Smooth muscle cell (in vitro differentiated cells): Measurements from ENCODE around the gene ADCY10. TPM values are rescaled to one million over a fixed set of nuclear protein-coding genes. Genes with fewer than 3 reads are reported as not detected.

ENCODE experiments used
- DNase-seq: peaks from one replicate; lab custom pipeline; 2025; ENCODE audit not compliant: unreplicated experiment; lab: John Stamatoyannopoulos, UW
- H2AFZ ChIP-seq: fragments of 200-600 bp; sonication (generic); 2 replicates; pipeline ENCODE4 v1.6.0; 2016; ENCODE audit warnings: antibody characterized with exemption, low read depth, mild to moderate bottlenecking
- H3F3A ChIP-seq: fragments of 200-600 bp; sonication (generic); 2 replicates; pipeline ENCODE4 v1.6.0; 2017; ENCODE audit warnings: antibody characterized with exemption, low read depth
- H3K27ac ChIP-seq: fragments of 200-600 bp; sonication (generic); 2 replicates; pipeline ENCODE4 v1.5.1; 2016; ENCODE audit warnings: low read depth, mild to moderate bottlenecking
- H3K27me3 ChIP-seq: fragments of 200-600 bp; sonication (generic); 2 replicates; pipeline ENCODE4 v1.6.1; 2016; ENCODE audit warnings: low read depth, mild to moderate bottlenecking
- H3K36me3 ChIP-seq: fragments of 200-600 bp; sonication (generic); 2 replicates; pipeline ENCODE4 v1.5.1; 2016; ENCODE audit warnings: low read depth
- H3K4me1 ChIP-seq: fragments of 200-600 bp; sonication (generic); 2 replicates; pipeline ENCODE4 v1.5.1; 2016; ENCODE audit warnings: low read depth
- H3K4me2 ChIP-seq: fragments of 200-600 bp; sonication (generic); 2 replicates; pipeline ENCODE4 v1.6.0; 2016; ENCODE audit warnings: mild to moderate bottlenecking
- H3K4me3 ChIP-seq: fragments of 200-600 bp; sonication (generic); 2 replicates; pipeline ENCODE4 v1.5.1; 2016; ENCODE audit warnings: mild to moderate bottlenecking
- H3K79me2 ChIP-seq: fragments of 200-600 bp; sonication (generic); 2 replicates; pipeline ENCODE4 v1.6.0; 2016; ENCODE audit warnings: low read depth, mild to moderate bottlenecking
- H3K9ac ChIP-seq: fragments of 200-600 bp; sonication (generic); 2 replicates; pipeline ENCODE4 v1.6.0; 2016; ENCODE audit warnings: low read depth
- H3K9me3 ChIP-seq: fragments of 200-600 bp; sonication (generic); replicated peaks from 2 replicates; pipeline ENCODE4 v1.5.1; 2016; ENCODE audit warnings: low read depth
- H4K20me1 ChIP-seq: fragments of 200-600 bp; sonication (generic); 2 replicates; pipeline ENCODE4 v1.6.0; 2016; ENCODE audit warnings: low read depth
- WGBS: methylation state at CpG from one replicate; pipeline ENCODE4 v1.1.7; 2016; ENCODE audit warnings: low lambda C conversion rate; 5-methylcytosine and 5-hydroxymethylcytosine counted together
- polyA plus RNA-seq: library from polyadenylated mRNA; unstranded; fragments of >200 nt; fragmentation: Nextera tagmentation; extraction: Ambion mirVana; gene quantifications from 2 replicates; pipeline ENCODE4 v1.2.1, GENCODE V29; 2016
- total RNA-seq: library from RNA; depleted of rRNA; stranded (reverse); fragments of >200 nt; gene quantifications from 2 replicates; pipeline ENCODE4 v1.2.3, GENCODE V29; 2014
- TF ChIP-seq, protein P1 (sequence below): fragments of 200-600 bp; sonication (generic); IDR thresholded peaks from 2 replicates; pipeline ENCODE4 v1.5.1; 2017; ENCODE audit warnings: borderline replicate concordance, mild to moderate bottlenecking, antibody characterized with exemption; ENCODE audit not compliant: insufficient read depth, poor library complexity, severe bottlenecking

Gene ADCY10
- total and polyA plus RNA-seq, 2 experiments from 2014 or later, result not detected

DNA sequence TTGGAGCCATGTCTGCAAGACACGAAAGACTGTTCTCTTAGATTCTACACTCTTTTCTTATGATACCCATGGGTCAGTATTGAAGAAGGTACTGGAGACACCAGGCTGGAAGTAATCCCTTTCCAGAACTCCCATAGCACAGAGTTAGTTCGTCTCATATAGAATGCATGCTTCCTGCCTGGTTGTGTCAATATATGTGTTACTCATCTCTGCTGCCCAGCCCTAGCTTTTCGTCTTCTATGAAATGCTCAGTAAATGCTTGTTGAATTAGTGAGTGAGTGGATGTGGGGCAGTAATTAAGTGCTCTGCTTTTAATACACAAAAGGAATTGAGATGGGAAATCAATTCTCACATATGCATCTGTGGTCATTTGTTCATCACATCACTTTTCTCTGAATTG, 32.1 kb downstream of the ADCY10 start:
- no peak overlapping the region for H3K27ac ChIP-seq
- H3K4me2 ChIP-seq, result no peak overlapping the region
- no peak for DNase-seq
- H3K36me3 ChIP-seq, result no peaks in the 10 kb centered on the region
- H3K79me2 ChIP-seq, result no peaks in the 10 kb centered on the region
- no peaks in the 10 kb centered on the region for H3K27me3 ChIP-seq
- H3F3A ChIP-seq, result peaks cover 4% of the 10 kb centered on the region
- 54% methylated on average over 3 of the region's 3 CpGs for WGBS
- H3K4me3 ChIP-seq, result no peak overlapping the region
- no peaks in the 10 kb centered on the region for H4K20me1 ChIP-seq
- TF ChIP-seq, protein P1, sequence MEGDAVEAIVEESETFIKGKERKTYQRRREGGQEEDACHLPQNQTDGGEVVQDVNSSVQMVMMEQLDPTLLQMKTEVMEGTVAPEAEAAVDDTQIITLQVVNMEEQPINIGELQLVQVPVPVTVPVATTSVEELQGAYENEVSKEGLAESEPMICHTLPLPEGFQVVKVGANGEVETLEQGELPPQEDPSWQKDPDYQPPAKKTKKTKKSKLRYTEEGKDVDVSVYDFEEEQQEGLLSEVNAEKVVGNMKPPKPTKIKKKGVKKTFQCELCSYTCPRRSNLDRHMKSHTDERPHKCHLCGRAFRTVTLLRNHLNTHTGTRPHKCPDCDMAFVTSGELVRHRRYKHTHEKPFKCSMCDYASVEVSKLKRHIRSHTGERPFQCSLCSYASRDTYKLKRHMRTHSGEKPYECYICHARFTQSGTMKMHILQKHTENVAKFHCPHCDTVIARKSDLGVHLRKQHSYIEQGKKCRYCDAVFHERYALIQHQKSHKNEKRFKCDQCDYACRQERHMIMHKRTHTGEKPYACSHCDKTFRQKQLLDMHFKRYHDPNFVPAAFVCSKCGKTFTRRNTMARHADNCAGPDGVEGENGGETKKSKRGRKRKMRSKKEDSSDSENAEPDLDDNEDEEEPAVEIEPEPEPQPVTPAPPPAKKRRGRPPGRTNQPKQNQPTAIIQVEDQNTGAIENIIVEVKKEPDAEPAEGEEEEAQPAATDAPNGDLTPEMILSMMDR, result no peak
- H3K9me3 ChIP-seq, result no peaks in the 10 kb centered on the region
- no peaks in the 10 kb centered on the region for H3K4me1 ChIP-seq
- no peak overlapping the region for H3K9ac ChIP-seq
- H2AFZ ChIP-seq, result no peak overlapping the region

DNA sequence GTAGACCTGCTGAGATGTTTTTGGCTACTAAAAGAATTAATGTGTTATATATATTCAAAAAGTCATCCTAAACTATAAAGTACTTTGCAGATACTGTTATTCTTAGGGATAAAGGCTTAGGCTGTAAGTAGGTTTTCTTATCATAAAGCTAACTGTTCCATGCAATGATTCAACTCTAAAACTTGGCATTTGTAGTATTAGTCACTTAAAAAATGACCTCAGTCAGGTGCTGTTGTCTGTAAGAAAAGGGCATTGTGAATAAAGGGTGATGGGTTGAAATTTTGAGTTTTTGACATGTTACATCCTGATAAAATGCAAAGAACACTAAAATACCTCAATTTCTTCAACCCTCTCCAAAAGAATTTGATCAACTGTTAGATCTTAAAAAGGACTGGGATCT, 32.9 kb downstream of the ADCY10 start:
- Histone ChIP-seq H3K4me3 (no peak overlapping the region), H3K9me3 (no peaks in the 10 kb centered on the region), H2AFZ (no peak overlapping the region), H3K27me3 (no peaks in the 10 kb centered on the region), H3K79me2 (no peaks in the 10 kb centered on the region), H3K4me2 (peak overlapping the region; percentile 30), H3F3A (peaks cover 4% of the 10 kb centered on the region), H3K36me3 (no peaks in the 10 kb centered on the region), H3K9ac (no peak overlapping the region), H3K4me1 (no peaks in the 10 kb centered on the region), H3K27ac (peak overlapping the region; percentile 39), H4K20me1 (no peaks in the 10 kb centered on the region)
- DNase-seq, result no peak
- TF ChIP-seq, protein P1, result no peak

DNA sequence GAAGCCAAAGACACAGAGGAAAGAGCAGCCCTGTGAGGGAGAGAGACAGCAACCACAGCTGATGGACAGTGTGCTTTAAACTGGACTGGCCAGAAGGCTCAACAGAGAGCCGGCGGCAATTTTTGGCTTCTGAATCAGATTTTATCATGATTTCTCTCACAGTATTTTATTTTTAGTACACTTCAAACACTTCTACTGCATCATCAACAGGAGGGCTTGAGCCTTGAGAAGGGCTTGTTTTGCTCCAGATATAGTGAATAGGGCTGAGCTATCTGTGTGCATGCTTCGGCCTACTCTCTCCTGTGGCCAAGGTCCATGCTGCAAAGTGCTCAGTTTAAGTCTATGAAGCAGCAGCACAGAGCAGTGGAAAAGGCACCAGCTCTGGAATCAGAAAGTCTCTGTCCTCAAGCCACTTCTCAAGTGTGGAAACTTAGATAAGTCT, 33.3 kb downstream of the ADCY10 start:
- H3K4me3 ChIP-seq, result no peak overlapping the region
- H3K79me2 ChIP-seq, result no peaks in the 10 kb centered on the region
- no peaks in the 10 kb centered on the region for H3K9me3 ChIP-seq
- peak overlapping the region; percentile 30 for H3K4me2 ChIP-seq
- H3K9ac ChIP-seq, result no peak overlapping the region
- no peak overlapping the region for H2AFZ ChIP-seq
- no peaks in the 10 kb centered on the region for H3K27me3 ChIP-seq
- H4K20me1 ChIP-seq, result no peaks in the 10 kb centered on the region
- no peaks in the 10 kb centered on the region for H3K36me3 ChIP-seq
- 70% methylated on average over 3 of the region's 3 CpGs for WGBS
- H3K4me1 ChIP-seq, result no peaks in the 10 kb centered on the region
- DNase-seq, result no peak
- H3F3A ChIP-seq, result peaks cover 4% of the 10 kb centered on the region
- H3K27ac ChIP-seq, result peak overlapping the region; percentile 39
- TF ChIP-seq, protein P1, result no peak

DNA sequence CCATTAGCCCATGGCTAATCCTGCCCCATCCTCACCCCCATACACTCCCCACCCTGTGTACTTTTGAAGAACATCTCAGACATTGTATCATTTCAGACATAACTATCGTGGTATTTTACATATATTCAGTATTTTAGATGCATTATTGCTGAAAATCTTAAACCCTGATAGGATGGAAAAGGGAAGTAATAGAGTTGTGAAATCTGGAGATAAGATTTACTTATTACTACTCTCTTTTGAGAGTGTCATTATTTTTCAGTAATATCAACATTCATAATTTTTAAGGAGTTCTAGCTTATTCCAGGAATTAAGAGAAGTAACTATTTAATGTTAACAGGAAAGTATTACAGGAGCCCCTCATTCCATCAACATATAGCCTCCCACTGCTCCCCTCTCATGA, 34.4 kb downstream of the ADCY10 start:
- Histone ChIP-seq H3K27me3 (no peaks in the 10 kb centered on the region), H3K4me3 (no peak overlapping the region), H3K9ac (no peak overlapping the region), H3K9me3 (no peaks in the 10 kb centered on the region), H3K79me2 (no peaks in the 10 kb centered on the region), H3K4me2 (no peak overlapping the region), H4K20me1 (no peaks in the 10 kb centered on the region), H3K36me3 (no peaks in the 10 kb centered on the region), H3F3A (peaks cover 4% of the 10 kb centered on the region), H2AFZ (no peak overlapping the region), H3K4me1 (no peaks in the 10 kb centered on the region), H3K27ac (no peak overlapping the region)
- WGBS, result 92% methylated on average over 1 of the region's 1 CpG
- TF ChIP-seq, protein P1, result no peak
- no peak for DNase-seq
